HEK293T (cell line): ENCODE data around the gene TIA1.

Experiments
- ARNT ChIP-seq: fragments of 450-650 bp; IDR thresholded peaks from 2 replicates; pipeline ENCODE4 v1.6.1; 2017; ENCODE audit warnings: mild to moderate bottlenecking
- BHLHE40 ChIP-seq: fragments of 450-650 bp; IDR thresholded peaks from 2 replicates; pipeline ENCODE4 v1.6.1; 2016; ENCODE audit warnings: mild to moderate bottlenecking, moderate library complexity, borderline replicate concordance
- CTBP1 ChIP-seq: fragments of 450-650 bp; IDR thresholded peaks from 2 replicates; pipeline ENCODE4 v1.6.1; 2016; ENCODE audit warnings: borderline replicate concordance
- ELF4 ChIP-seq: fragments of 450-650 bp; IDR thresholded peaks from 2 replicates; pipeline ENCODE4 v1.6.1; 2017; ENCODE audit warnings: antibody characterized with exemption
- FOXA1 ChIP-seq: fragments of 450-650 bp; IDR thresholded peaks from 2 replicates; pipeline ENCODE4 v1.6.1; 2016; ENCODE audit warnings: mild to moderate bottlenecking
- FOXM1 ChIP-seq: fragments of 450-650 bp; IDR thresholded peaks from 2 replicates; pipeline ENCODE4 v1.6.1; 2017; ENCODE audit warnings: mild to moderate bottlenecking, borderline replicate concordance
- HDGF ChIP-seq: fragments of 450-650 bp; IDR thresholded peaks from 2 replicates; pipeline ENCODE4 v1.6.1; 2017; ENCODE audit warnings: antibody characterized with exemption, borderline replicate concordance
- PKNOX1 ChIP-seq: fragments of 450-650 bp; IDR thresholded peaks from 2 replicates; pipeline ENCODE4 v1.6.1; 2016
- SP1 ChIP-seq: fragments of 450-650 bp; IDR thresholded peaks from 2 replicates; pipeline ENCODE4 v1.6.1; 2017
- SUZ12 ChIP-seq: fragments of 450-650 bp; IDR thresholded peaks from 2 replicates; pipeline ENCODE4 v1.6.1; 2016; ENCODE audit warnings: mild to moderate bottlenecking
- TARDBP ChIP-seq: fragments of 450-650 bp; IDR thresholded peaks from 2 replicates; pipeline ENCODE4 v1.6.1; 2016

GRCh38 chr2:70212298-70212932 is 36.0 kb downstream of the TIA1 start:
- TF ChIP-seq ARNT (no peak), ELF4 (no peak), FOXM1 (no peak), PKNOX1 (no peak), HDGF (no peak), SUZ12 (no peak), CTBP1 (no peak), FOXA1 (no peak), TARDBP (no peak), SP1 (no peak), BHLHE40 (no peak)
